Globus pallidus (tissue), 1 donor: Measurements from ENCODE around the gene CENPU.
"Not testable (repeated sequence)": the region's sequence is repeated elsewhere in the genome, so short reads cannot be mapped to it uniquely, and the experiment has no call there.

Experiments
- DNase-seq: peaks from one replicate; pipeline ENCODE4 v3.0.0-alpha.2; 2015; ENCODE audit warnings: low spot score

The CENPU gene

DNA sequence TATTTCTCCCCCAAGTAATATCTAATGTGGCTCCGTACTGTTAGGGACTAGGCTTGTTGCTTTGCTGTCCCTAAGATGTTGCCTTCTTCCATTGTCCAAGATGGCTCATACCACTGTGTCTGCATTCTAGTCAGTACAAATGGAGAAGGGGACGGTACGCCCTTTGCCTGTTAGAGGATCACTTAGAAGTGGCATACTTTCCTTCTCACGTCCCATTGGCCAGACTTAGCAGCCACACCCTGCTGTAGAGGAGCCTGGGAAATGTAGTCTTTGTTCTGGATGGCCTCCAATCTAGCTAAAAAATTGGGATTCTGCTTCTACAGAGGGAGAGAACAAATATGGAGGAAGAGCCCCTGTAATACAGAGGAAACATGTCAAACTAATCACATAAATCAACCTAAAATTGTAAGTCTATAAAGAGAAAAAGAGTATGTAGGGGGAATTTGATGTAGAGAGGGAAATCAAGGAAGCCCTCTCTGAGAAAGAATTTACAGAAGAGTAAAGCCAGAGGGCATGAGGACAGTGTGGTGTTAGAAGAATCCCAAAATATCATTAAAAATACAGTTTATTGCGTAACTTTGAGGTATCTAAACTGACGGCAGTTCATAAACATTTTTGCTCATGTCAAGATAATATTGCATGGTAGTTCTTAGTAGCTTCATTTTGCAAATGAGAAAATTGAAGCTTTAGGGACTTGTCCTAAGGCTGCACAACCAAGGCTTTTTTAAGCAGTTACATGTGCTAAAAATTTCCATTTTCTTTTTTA, 69.3 kb downstream of the CENPU start:
- no peak for DNase-seq

DNA sequence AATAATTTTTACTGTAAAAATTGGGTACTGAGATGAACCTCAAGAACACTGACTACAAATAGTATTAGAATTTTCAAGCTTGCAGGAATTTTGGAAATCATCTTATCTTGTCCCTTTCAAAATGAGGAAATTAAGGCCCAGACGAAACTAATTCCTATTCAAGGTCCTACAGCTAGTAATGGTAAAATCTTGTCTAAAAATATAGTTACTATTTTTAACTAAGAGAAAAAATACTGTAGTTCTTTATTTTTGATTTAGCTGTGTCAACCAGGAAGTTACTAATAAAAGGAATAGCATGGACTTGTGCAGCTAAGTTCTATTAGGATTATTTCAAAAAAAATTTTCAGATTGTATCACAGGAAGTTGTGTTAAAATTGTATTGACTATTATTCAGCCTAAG, 71.7 kb downstream of the CENPU start:
- no peak for DNase-seq

DNA sequence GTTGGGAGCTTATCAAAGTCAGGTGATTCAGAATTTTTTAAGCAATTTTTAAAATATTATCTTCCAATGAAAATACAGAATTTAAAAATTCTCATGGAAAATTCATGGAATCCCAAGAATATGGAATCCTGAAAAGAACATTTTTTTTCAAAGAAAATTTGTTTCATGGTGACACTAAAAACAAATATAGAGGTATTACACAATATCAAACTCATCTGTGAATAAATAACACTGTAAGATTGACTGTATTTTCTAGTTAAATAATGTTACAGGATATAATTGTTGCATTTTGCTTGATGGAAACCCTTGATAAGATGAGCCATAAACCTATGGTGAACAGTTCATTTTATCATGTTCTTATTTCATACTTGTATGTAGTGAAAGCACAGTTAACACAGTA, 72.9 kb downstream of the CENPU start:
- no peak for DNase-seq

DNA sequence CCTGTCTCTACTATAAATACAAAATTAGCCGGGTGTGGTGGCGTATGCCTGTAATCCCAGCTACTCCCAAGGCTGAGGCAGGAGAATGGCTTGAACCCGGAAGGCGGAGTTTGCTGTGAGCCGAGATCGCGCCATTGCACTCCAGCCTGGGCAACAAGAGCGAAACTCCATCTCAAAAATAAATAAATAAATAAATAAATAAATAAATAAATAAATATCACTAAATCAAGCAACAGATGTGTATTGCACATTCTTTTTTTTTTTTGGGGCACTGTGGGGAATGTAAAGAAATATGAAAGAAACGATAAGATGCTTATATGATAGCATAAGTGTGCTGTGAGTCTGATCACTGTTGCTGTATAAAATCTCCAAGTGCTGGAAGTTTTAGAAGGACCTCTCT, 76.1 kb downstream of the CENPU start:
- DNase-seq, result not testable (repeated sequence)

DNA sequence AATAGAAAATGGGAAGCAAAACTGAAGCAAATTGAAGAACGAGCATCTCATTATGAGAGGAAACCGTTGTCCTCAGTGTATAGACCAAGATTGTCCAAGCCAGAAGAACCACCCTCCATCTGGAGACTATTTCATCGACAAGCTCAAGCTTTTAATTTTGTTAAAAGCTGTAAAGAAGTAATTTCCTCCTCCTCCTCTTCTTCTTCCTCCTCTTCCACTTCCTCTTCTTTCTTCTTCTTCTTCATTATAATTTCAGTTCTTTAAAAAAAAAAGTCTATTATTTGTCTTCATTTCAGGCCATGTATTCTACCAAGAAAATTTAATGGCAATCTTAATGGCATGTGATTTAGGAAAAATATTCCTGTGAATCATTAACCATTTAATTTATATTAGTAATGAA, 76.8 kb downstream of the CENPU start:
- DNase-seq, result no peak

DNA sequence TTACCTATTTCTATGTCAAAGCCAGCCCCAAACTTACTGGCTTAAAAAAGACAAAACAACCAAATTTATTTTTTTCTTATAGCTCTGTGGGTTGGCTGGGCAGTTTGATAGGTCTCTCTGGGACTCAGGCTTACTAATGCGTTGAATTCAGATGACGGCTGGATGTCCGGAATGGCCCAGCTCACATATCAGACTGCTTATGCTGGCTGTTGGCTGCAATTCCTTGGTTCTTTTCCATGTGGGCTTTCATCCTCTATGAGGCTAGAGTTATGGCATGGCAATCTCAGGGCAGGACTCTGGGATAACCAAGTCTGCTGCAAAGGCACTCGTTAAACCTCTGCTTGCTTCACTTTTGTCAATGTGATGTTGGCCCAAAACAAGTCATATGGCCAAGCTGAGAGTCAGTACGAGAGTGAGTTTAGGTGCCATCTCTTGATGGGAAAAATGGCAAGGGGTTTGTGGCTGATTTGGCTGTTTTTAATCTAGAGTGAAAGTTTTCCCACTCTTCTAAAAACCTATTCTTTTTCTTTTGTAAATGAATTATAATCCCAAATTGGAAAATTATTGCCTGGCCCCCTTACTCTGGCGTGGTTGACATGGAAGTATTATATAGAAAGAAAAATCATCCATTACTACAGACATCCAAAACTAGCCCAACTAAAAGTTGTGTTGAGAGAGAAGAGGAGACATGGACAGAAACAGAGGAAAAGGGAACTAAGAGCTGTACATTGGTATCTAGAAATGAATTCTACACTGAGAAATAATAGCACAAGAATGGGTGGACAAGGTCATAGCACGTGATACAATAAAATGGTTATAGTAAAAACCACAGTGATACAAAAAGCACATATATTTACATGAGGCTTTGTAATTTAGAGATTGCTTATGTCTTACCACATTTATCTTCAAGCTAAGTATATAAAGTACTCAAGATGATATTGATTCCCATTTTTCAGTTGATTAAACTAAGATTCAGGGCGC, 77.7 kb downstream of the CENPU start:
- DNase-seq, result no peak

DNA sequence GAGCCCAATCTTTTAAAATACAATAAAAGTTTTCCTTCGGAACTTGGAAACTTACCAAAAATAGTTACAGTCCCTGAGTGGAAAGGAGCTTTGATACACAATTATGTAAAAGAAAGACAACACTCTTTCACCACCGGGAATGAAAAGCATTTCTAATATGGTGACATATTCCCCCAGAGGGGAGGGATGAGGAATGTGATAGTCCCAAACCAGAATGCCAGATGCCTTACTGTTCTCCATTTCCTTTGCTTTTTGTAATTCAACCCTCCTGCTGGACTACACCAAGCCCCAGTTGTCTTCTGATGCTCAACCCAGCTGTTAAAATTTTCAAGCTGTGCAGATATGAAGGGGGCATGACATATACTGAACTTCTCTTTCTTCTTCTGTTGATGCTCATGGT, 80.2 kb downstream of the CENPU start:
- no peak for DNase-seq

DNA sequence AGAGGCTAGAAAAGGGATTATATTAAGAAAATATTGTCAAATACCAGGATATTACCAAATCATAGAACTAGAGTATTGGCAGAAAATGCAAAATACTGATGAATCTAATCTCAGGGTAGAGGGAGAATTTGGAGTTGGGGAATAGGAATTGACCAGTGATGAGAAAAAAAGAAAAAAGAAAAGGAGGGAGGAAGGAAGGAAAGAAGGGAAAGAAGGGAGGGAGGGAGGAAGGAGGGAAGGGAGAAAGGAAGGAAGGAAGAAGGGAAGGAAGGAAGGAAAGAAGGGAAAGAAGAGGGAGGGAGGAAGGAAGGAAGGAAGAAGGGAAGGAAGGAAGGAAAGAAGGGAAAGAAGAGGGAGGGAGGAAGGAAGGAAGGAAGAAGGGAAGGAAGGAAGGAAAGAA, 81.2 kb downstream of the CENPU start:
- not testable (repeated sequence) for DNase-seq

DNA sequence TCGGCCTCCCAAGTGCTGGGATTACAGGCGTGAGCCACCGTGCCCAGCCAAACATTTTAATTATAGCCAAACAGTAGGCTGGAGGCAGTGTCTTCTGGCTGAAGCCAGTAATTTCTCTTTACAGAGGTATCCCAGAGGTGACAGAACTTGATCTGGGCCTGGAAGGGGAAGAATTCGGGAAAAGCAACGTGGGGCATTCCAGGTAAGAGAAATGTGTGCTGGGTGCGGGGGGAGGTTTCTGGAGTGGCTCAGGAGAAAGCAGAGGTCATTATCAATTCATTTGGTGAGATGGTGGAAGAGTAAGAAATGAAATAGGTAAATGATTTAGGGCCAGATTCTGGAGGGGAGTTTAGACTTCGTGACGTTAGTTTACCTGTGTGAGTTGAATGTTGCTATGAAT, 82.0 kb downstream of the CENPU start:
- DNase-seq, result no peak

DNA sequence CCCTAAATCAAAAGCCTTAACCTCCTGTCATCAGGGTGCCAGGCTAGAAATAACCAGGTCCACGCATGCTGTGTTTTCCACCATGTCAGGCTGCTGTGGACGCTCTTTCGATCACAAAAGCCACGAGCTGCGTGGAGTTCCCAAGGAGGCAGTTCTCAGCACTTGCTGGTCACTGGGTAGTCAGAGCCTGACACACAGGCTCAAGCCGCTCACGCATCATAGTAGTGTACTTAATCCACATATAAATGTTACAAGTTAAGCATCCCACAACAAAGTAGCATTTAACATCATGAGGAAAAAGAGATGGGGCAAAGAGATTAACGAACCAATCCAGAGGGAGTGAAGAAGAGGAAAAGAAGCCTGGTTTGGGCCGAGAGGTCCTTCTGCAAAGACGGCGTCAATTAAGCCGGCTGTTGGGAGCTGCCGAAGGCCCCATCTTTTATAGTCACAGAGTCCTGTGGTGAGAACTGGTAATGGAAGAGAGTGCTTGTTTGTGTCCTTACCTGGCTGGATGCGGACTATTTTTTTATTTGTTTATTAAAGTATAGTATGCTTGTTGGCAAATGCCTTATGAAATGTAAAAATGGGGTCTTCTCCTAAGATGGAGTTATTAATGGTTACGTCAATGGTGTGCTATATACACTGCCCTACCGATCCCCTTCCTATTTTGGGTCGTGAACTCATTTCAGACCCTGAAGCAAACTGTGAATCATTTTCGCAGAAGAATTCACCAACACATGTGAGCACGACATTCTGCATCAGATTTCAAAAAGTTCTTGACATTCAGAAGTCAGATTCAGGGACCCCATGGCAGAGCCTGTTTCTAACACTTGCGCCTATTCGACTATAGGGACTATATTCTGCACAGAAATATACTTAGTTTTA, 83.7 kb downstream of the CENPU start:
- no peak for DNase-seq

DNA sequence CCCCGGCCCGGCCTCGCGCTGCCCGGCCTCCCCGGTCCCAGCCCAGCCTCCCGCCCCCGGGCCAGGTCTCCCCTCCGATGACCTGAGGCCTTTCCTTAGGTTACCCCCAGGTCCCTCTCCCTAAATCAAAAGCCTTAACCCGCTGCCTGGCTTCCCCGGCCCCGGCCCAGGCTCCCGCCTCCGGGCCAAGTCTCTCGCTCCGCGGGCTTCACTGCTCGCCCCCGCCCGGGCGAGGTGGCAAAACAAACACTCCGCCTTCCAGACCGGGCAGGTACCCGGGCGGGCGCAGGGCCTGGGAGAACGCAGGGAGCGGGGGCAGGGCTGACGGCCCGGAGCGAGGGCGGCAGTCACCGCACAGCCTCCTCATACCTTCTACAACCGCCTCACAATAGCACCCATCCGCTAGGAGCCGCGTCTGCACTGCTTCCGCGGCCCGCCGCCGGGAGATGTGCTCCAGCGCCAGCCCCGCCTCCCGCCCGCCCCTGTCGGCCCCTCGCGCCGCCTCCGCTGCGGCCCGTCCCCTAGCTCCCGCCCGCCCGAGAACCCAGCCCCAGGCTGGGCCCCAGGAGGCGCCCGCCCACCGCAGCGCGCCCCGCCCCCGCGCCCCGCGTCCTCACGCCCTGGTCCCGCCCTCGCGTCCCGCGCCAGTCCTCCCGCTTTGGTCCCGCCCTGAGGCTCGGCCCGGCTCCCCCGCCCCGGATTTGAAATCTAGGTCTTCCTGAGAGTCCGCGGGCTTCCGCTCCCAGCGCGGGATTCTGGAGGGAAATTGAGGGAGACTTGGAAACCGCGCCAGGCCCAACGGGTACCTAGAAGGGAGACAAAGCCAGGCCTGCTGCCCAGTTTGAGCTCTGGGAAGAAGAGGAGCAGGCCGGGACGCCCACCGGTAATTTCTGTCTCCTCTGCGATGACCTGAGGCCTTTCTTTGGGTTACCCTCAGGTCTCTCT, 84.6 kb downstream of the CENPU start, which contains the start of the genes CASP3 and PRIMPOL:
Gene CASP3, minus strand, starts transcription at position 422 of the 945 bp plus-strand sequence. CDS start 10,994 bp downstream, outside the sequence.
Gene PRIMPOL, plus strand, starts transcription at position 713 of the 945 bp plus-strand sequence. CDS start 7,403 bp downstream, outside the sequence.
- peak; percentile 96 for DNase-seq

DNA sequence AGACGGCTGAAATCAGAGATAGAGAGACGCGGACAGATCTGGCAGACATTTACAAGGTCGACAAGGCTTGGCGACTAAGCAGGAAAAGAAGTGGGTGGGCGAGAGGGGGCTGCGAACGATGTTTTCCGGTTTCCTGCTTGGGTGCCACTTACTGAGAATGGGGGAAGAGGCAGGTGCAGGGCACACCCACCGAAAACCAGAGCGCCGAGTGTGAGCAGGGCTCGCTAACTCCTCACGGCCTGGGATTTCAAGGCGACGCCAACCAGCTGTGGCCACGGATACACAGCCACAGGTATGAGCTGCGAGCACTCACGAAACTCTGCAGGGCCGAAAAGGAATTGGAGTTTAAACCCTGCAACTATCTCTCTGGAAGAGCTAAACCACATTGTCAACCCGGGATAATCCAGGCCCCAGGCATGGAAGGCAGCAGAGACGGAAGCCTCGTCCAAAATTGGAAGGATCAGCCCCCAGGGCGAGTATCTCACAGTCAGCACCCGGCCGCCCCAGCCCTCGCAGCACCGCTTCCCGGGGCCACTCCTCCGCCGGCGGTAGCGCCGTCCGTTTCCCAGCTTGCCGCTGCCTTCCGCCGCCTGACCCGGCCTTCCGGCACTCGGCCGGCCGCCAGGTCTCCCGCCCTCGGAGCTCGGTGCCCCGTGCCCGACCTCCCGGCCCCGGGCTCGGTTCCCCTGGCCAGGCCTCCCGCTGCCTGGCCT, 85.4 kb downstream of the CENPU start:
- peak; percentile 56 for DNase-seq

DNA sequence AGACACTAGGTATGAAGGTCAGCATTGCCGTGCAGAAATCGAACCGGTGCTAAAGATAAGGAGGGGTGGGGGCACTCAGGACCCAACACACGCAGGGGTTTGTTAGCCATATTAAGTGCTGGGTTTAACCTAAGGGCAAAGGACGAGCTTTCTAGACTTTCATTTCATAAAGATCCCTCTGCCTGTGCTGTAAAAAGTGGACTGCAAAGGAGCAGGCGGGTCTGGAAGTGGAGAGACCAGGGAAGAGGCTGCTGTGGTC, 85.9 kb downstream of the CENPU start:
- DNase-seq, result no peak

DNA sequence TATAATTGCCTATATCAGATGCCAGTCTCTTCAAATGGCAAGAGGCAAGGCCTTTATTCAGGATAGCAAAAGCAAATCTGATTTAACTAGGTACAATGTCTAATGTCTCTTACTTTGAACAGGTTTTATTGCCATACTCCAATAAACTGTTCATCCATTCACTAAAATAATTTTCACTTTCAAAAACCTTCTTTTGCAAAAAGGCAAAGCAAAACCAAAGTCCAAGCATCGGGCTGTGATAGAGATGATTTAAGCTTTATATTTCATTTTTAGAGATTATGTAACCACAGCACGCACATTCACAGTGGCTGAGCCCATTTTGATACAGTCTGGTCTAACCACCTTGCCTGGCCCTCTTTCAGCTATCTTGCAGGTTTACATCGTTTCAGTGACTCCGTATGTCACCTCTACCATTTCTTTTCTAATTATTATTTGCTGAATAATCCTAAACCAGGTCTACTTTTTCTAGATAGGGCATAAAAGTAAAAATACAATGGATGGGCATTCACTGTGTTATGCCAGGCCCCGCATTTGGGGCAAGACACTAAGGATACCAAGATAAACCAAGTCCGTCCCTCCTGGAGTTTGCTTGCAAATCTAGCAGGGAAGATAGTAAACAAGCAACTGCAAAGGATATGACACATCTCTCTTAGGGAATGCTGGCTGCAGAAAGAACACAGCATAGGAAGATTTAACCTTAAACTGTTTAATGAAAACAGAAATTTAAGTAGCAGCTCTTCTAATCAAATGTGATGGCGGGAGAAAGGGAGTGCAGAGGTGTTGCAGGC, 86.4 kb downstream of the CENPU start:
- DNase-seq, result peak; percentile 26

DNA sequence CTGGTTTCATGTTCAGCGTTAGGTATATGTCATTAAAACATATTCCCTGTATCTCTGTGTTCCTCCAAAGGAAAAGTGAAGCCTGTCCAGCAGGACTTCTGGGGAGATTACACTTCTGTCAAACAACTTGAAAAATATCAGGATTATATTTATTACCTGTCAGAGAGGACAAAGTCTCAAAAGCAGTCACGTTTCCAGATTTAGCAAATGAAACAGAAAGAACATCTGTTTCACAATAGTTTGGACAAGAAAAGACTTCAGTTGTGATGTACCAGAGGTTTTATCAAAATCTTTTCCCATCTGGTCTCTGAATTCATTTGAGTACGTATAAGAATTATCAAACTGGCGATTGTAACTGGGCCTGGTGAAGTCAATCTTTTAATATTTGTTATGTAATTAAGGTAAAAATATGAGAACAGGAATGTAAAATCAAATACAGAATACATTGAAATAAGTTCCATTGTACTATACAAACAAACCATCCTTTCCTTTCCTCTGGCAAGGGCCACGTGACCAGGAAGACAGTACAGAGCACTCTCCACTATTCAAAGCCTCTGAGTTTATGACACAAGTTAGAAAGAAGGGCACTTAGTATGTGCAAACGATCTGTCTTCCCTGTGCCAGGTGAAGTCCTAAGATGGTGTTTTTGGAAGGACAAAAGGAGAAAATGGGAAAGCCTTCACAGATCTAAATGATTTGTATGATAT, 87.8 kb downstream of the CENPU start:
- peak; percentile 66 for DNase-seq

DNA sequence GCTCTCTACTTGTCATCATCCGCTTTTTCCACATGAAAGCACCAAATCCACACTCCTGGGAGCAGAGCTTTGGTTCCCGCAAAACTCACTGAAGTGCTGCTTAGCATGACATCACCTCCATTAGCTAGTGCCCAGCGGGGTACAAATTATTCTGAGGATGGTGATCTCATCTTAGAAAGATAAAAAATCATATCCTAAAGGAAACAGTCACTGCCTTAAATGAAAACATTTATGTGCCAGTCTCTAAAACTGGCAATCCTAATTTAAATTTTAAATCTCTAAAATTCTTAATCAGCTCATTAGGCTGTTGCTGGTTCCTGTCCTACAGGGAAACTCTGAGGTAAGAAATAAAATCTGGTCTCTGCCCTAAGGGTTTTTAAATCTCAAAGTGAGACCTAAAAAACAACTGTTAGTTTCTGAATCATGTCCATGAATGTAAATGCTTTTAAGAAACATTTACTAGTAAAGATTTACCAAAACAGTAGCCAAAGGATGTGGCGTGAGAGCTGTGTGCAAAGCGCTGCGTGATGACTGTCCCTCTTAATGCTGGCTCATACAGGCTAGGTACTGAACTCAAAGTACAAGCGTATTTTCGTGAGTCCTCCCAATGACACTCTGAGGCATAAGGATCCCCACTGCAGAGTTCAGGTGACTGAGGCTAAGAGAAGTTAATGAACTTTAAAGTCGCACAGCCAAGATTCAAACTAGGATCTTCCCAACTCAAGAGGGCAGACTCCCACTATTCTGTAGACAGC, 89.2 kb downstream of the CENPU start:
- no peak for DNase-seq
